Mesenchymal stem cell (in vitro differentiated cells and primary cell): ENCODE results near the gene GPSM1.

Experiments used
- DNase-seq: peaks from one replicate; pipeline ENCODE4 v3.0.0-alpha.2; 2013
- H2AFZ ChIP-seq: one replicate; pipeline ENCODE4 v1.6.1; 2013; ENCODE audit warnings: low read depth, mild to moderate bottlenecking, control low read depth, inconsistent platforms, low read length, moderate library complexity
- H2AK5ac ChIP-seq: 2 replicates; pipeline ENCODE4 v1.6.1; 2013; ENCODE audit warnings: low read length, moderate library complexity, mild to moderate bottlenecking, inconsistent platforms; ENCODE audit not compliant: severe bottlenecking
- H2BK120ac ChIP-seq: one replicate; pipeline ENCODE4 v1.6.1; 2013; ENCODE audit warnings: low read depth, mild to moderate bottlenecking, inconsistent platforms, low read length, moderate library complexity
- H2BK12ac ChIP-seq, 2 experiments: one replicate each; pipeline ENCODE4 v1.6.1; 2013; ENCODE audit warnings: inconsistent platforms in 2 of 2, low read length in 2 of 2, mild to moderate bottlenecking in 2 of 2, moderate library complexity in 2 of 2, control low read depth in 1 of 2
- H2BK15ac ChIP-seq: one replicate; pipeline ENCODE4 v1.6.1; 2013; ENCODE audit warnings: mild to moderate bottlenecking, low read depth, inconsistent platforms; ENCODE audit not compliant: poor library complexity, severe bottlenecking
- H2BK5ac ChIP-seq: 2 replicates; pipeline ENCODE4 v1.6.1; 2013; ENCODE audit warnings: low read depth, mild to moderate bottlenecking, low read length, control low read depth, inconsistent platforms; ENCODE audit not compliant: poor library complexity, severe bottlenecking
- H3K14ac ChIP-seq, 2 experiments: one replicate each; pipeline ENCODE4 v1.6.1; 2013; ENCODE audit warnings: inconsistent platforms in 2 of 2, low read length in 2 of 2, control low read depth in 1 of 2, mild to moderate bottlenecking in 1 of 2, moderate library complexity in 1 of 2
- H3K18ac ChIP-seq, 2 experiments: one replicate each; pipeline ENCODE4 v1.6.1; 2013; ENCODE audit warnings: inconsistent platforms in 2 of 2, low read length in 2 of 2, control low read depth in 1 of 2, low read depth in 1 of 2, mild to moderate bottlenecking in 1 of 2
- H3K23ac ChIP-seq, 2 experiments: one replicate each; pipeline ENCODE4 v1.6.1; 2013; ENCODE audit warnings: inconsistent platforms in 2 of 2, low read length in 2 of 2, mild to moderate bottlenecking in 2 of 2, moderate library complexity in 2 of 2, control low read depth in 1 of 2
- H3K27ac ChIP-seq: 2 replicates; pipeline ENCODE4 v1.5.1; 2013; ENCODE audit warnings: mild to moderate bottlenecking, moderate library complexity, low read length, control low read depth, inconsistent platforms; ENCODE audit not compliant: poor library complexity, severe bottlenecking
- H3K27me3 ChIP-seq, 2 experiments: 2 replicates each; pipeline versions ENCODE4 v1.6.1 to v1.7.0; 2013; ENCODE audit warnings: low read length in 2 of 2, mild to moderate bottlenecking in 2 of 2, moderate library complexity in 2 of 2, control low read depth in 1 of 2, inconsistent platforms in 1 of 2; ENCODE audit not compliant: control insufficient read depth in 1 of 2, insufficient read depth in 1 of 2
- H3K36me3 ChIP-seq, 2 experiments: 2 replicates each; pipeline versions ENCODE4 v1.6.1 to v1.7.0; 2013; ENCODE audit warnings: low read length in 2 of 2, control low read depth in 1 of 2, inconsistent platforms in 1 of 2, low read depth in 1 of 2, mild to moderate bottlenecking in 1 of 2; ENCODE audit not compliant: insufficient read depth in 2 of 2, control insufficient read depth in 1 of 2
- H3K4ac ChIP-seq, 2 experiments: one replicate each; pipeline ENCODE4 v1.6.1; 2013; ENCODE audit warnings: inconsistent platforms in 2 of 2, low read length in 2 of 2, mild to moderate bottlenecking in 2 of 2, moderate library complexity in 2 of 2, control low read depth in 1 of 2, low read depth in 1 of 2
- H3K4me1 ChIP-seq: 2 replicates; pipeline ENCODE4 v1.6.1; 2013; ENCODE audit warnings: low read depth, low read length, control low read depth; ENCODE audit not compliant: control insufficient read depth, insufficient read depth
- H3K4me2 ChIP-seq: 2 replicates; pipeline ENCODE4 v1.6.1; 2013; ENCODE audit warnings: low read length, mild to moderate bottlenecking, inconsistent platforms; ENCODE audit not compliant: poor library complexity, severe bottlenecking
- H3K4me3 ChIP-seq, 2 experiments: 2 replicates each; pipeline versions ENCODE4 v1.5.1 to v1.7.0; 2013; ENCODE audit warnings: low read length in 2 of 2, mild to moderate bottlenecking in 2 of 2, control low read depth in 1 of 2, low read depth in 1 of 2; ENCODE audit not compliant: insufficient read depth in 1 of 2
- H3K79me1 ChIP-seq: replicated peaks from 2 replicates; pipeline ENCODE4 v1.6.1; 2013; ENCODE audit warnings: mild to moderate bottlenecking, control low read depth, low read length, inconsistent platforms; ENCODE audit not compliant: poor library complexity, severe bottlenecking
- H3K9ac ChIP-seq: 2 replicates; pipeline ENCODE4 v1.7.0; 2013; ENCODE audit warnings: mild to moderate bottlenecking, low read length, moderate library complexity
- H3K9me3 ChIP-seq: 2 replicates; pipeline ENCODE4 v1.7.0; 2013; ENCODE audit warnings: mild to moderate bottlenecking, low read length; ENCODE audit not compliant: control insufficient read depth
- H4K8ac ChIP-seq: one replicate; pipeline ENCODE4 v1.6.1; 2013; ENCODE audit warnings: inconsistent platforms, mild to moderate bottlenecking, low read length, moderate library complexity
- H4K91ac ChIP-seq: one replicate; pipeline ENCODE4 v1.6.1; 2013; ENCODE audit warnings: mild to moderate bottlenecking, low read length, inconsistent platforms
- WGBS: methylation state at CpG from one replicate; pipeline ENCODE4 v1.1.7; 2013; ENCODE audit warnings: mixed read lengths; 5-methylcytosine and 5-hydroxymethylcytosine counted together

GPSM1 gene

DNA sequence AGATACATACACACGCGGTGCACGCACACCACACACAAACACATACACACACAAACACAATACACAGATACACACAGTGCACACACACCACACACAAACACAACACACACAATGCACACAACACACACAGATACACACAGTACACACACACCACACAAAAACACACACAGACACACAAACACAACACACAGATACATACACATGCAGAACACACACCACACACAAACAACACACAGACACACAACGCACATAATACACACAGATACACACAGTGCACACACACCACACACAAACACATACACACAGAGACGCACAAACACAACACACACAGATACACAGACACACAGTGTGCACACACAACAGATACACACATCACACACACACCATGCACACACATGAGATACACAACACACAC, 17.5 kb upstream of the GPSM1 start:
- DNase-seq = no peak
- Histone ChIP-seq H3K4me2 (no peak overlapping the region), H3K27me3 (peaks cover 0 to 63% of the 10 kb centered on the region in 2 experiments), H2BK12ac (no peak overlapping the region), H2AK5ac (no peak overlapping the region), H2AFZ (no peak overlapping the region), H3K9me3 (peaks cover 2% of the 10 kb centered on the region), H2BK5ac (no peak overlapping the region), H3K4me3 (no peak overlapping the region), H3K36me3 (no peaks in the 10 kb centered on the region), H3K14ac (peak overlapping the region in 1 of 2 experiments; percentile 86), H3K18ac (no peak overlapping the region), H3K4ac (no peak overlapping the region), H4K8ac (no peak overlapping the region), H3K79me1 (no peaks in the 10 kb centered on the region), H3K27ac (no peak overlapping the region), H2BK15ac (no peak overlapping the region), H3K9ac (no peak overlapping the region), H3K4me1 (peaks cover 12% of the 10 kb centered on the region), H4K91ac (no peak overlapping the region), H2BK120ac (no peak overlapping the region), H3K23ac (no peak overlapping the region)
- WGBS = 97% methylated on average over 5 of the region's 5 CpGs

DNA sequence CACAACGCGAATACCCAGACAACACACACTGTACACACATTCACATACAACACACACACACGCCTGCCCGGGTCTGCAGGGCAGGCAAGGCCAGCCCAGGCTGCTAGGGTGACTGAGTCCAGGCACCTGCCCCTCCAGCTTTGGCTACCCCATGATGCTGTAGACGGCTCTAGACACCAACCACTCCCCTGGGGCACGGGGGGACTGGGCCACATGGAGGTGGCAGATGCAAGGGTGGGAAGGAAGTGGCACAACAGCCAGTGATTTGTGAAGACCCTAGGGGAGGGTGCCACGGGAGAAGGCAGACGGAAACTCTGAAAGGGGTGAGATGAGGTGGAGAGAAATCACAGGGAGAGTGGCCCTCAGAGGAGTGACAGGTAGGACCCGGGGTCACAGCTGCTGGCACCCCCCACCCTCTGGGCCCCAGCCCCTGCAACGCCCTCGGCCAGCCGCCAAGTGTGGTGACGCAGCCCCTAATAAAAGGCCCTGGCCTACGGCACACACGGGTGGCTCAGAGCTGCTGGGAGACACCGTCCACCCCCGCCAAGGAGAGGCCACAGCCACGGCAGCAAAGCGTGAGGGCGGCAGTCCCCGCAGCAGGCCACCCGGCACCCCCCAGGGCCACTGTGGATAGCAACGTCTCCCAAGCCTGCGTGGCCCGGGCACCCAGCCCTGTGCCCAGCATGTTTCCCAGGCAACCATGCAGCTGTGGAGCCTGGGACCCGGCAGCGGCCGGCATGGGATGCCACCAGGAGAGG, 16.9 kb upstream of the GPSM1 start:
- no peak for DNase-seq
- H2BK120ac ChIP-seq = no peak overlapping the region
- no peak overlapping the region for H3K27ac ChIP-seq
- H4K8ac ChIP-seq = no peak overlapping the region
- H3K4me3 ChIP-seq = no peak overlapping the region
- no peak overlapping the region for H2BK5ac ChIP-seq
- no peak overlapping the region for H3K18ac ChIP-seq
- H3K9ac ChIP-seq = no peak overlapping the region
- H3K14ac ChIP-seq = peak overlapping the region in 1 of 2 experiments; percentile 86
- H2BK15ac ChIP-seq = no peak overlapping the region
- no peaks in the 10 kb centered on the region for H3K79me1 ChIP-seq
- WGBS = 88% methylated on average over 28 of the region's 28 CpGs
- no peaks in the 10 kb centered on the region for H3K36me3 ChIP-seq
- H3K23ac ChIP-seq = no peak overlapping the region
- H2AFZ ChIP-seq = no peak overlapping the region
- no peak overlapping the region for H4K91ac ChIP-seq
- H3K9me3 ChIP-seq = peaks cover 8% of the 10 kb centered on the region
- no peak overlapping the region for H3K4ac ChIP-seq
- no peak overlapping the region for H3K4me2 ChIP-seq
- peaks cover 12% of the 10 kb centered on the region for H3K4me1 ChIP-seq
- peaks cover 0 to 59% of the 10 kb centered on the region in 2 experiments for H3K27me3 ChIP-seq
- H2BK12ac ChIP-seq = no peak overlapping the region
- no peak overlapping the region for H2AK5ac ChIP-seq

DNA sequence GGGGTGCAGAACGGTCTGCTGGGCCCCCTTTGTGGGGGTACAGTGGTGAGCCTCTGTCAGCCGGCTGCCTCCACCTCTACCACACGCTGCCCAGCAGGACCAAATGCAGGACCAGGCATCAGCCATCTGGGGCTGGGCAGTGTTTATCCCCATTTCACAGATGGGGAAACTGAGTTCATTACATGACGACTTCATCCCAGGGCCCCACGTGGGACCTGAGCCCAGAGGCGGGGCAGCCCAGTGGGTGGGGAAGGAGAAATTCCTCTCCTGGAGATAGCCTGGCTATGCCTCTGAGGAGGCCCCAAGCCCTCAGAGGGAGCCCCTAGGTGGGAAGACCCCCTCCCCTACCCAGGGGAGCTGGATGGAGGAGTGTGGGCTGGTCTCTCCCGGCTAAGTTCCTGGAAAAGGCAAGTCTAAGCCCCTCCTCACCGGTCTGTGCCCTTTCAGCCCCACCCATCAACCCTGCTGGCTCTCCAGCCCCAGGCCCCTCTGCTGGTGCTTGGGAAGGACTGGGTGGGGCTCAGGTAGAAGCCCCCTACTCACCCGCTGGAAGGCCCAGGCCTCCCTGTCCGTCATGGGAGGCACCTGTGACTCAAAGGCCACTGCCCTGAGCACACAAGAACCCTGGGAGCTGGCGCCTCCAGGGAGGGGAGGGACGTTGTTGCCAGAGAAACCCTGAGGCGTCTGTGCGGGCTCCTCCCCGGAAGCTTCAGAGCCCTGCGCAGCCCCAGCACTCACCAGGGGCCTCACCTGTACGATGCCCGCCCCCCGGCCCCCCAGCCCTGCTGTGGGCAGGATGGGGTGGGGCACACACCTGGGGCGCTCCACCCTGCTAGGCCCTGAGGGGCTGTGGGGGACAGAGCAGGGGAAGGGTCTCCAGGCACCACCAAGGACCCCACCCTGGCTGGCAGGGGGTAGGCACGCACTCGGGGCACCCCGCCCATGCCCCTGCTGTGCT, 16.0 kb upstream of the GPSM1 start:
- Histone ChIP-seq H2AFZ (no peak overlapping the region), H4K8ac (no peak overlapping the region), H3K36me3 (no peaks in the 10 kb centered on the region), H3K79me1 (no peaks in the 10 kb centered on the region), H3K4me1 (peaks cover 12% of the 10 kb centered on the region), H2BK5ac (no peak overlapping the region), H3K4ac (peak overlapping the region in 1 of 2 experiments; percentile 13), H3K23ac (no peak overlapping the region), H2BK12ac (no peak overlapping the region), H3K4me2 (no peak overlapping the region), H2BK120ac (no peak overlapping the region), H3K18ac (no peak overlapping the region), H3K9me3 (peaks cover 13% of the 10 kb centered on the region), H3K9ac (no peak overlapping the region), H3K4me3 (no peak overlapping the region), H2AK5ac (no peak overlapping the region), H3K14ac (no peak overlapping the region), H4K91ac (no peak overlapping the region), H3K27ac (no peak overlapping the region), H2BK15ac (no peak overlapping the region), H3K27me3 (peaks cover 0 to 50% of the 10 kb centered on the region in 2 experiments)
- 65% methylated on average over 21 of the region's 23 CpGs for WGBS
- no peak for DNase-seq

DNA sequence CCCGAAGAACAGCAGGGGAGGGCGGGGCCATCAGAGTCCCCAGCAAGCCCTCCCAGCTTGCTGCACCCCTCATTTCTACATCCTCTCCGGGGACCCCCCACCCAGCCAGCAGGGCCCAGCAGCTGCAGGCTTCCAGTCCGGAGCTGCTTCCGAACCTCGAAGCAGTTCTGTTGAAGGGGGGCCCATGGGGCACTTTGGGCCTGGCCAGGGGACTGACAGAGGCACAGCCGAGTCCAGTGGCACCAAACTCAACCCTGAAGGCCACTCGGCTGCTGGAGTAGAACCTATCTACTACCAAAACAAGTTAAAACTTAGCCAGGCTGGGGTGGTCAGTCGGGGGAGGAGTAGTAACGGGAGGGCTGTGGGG, 15.3 kb upstream of the GPSM1 start:
- Histone ChIP-seq H2BK12ac (no peak overlapping the region), H3K36me3 (no peaks in the 10 kb centered on the region), H3K27me3 (peaks cover 0 to 43% of the 10 kb centered on the region in 2 experiments), H3K4ac (peak overlapping the region in 1 of 2 experiments; percentile 13), H3K4me3 (no peak overlapping the region), H3K9me3 (peaks cover 13% of the 10 kb centered on the region), H3K18ac (no peak overlapping the region), H3K4me2 (no peak overlapping the region), H2AK5ac (no peak overlapping the region), H3K23ac (no peak overlapping the region), H4K91ac (no peak overlapping the region), H3K4me1 (peaks cover 12% of the 10 kb centered on the region), H3K27ac (no peak overlapping the region), H3K14ac (no peak overlapping the region), H3K79me1 (no peaks in the 10 kb centered on the region), H4K8ac (no peak overlapping the region), H2BK120ac (no peak overlapping the region), H2AFZ (no peak overlapping the region), H3K9ac (no peak overlapping the region), H2BK15ac (no peak overlapping the region), H2BK5ac (no peak overlapping the region)
- no peak for DNase-seq
- 68% methylated on average over 9 of the region's 10 CpGs for WGBS
